ENCODE data around the gene TAF11L9.
"Not testable (repeated sequence)": the region's sequence is repeated elsewhere in the genome, so short reads cannot be mapped to it uniquely, and the experiment has no call there.

Gene TAF11L9

DNA sequence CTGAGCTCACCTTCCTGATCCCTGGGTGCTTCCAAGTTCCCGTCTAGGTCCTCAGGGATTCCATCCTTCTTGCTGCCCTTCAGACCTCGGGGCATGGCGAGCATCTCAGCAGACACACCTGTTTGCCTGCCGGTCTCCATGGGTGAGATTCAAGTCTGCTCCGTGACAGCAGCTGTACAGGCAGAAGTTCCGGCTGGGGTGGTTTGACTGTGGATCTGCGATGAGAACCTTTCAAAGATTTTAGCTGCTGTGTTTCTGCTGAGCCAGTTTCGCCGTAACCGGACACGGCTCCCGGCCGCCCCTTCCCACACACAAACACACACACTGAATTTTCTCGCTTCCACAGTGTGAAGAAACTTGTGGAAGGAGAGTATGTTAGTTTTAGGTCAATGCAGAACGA is at the start of gene TAF11L9:
TSS of gene TAF11L9 (minus strand) at position 140 of the 400 bp plus-strand sequence.
- not testable (repeated sequence) for ATAC-seq

- ATAC-seq, result no peak
- TF ChIP-seq POU6F1 (CRISPR knock-in tag; IDR thresholded peaks at IDR 0.05; ENCODE audit: borderline replicate concordance, low read depth) (no peak), RARB (CRISPR knock-in tag; IDR thresholded peaks at IDR 0.05) (no peak), ZNF8 (CRISPR knock-in tag; IDR thresholded peaks at IDR 0.05) (no peak), ZFP30 (CRISPR knock-in tag; IDR thresholded peaks at IDR 0.05) (no peak), SNAI2 (CRISPR knock-in tag; IDR thresholded peaks at IDR 0.05) (no peak), GLIS3 (CRISPR knock-in tag; IDR thresholded peaks at IDR 0.05) (no peak), CREB5 (CRISPR knock-in tag; IDR thresholded peaks at IDR 0.05; ENCODE audit: low read depth) (no peak), ISL1 (CRISPR knock-in tag; IDR thresholded peaks at IDR 0.05) (no peak), ZFP3 (CRISPR knock-in tag; IDR thresholded peaks at IDR 0.05) (no peak), TCF4 (CRISPR knock-in tag; IDR thresholded peaks at IDR 0.05; ENCODE audit: borderline replicate concordance) (no peak), CSDC2 (CRISPR knock-in tag; IDR thresholded peaks at IDR 0.05) (no peak)
- TF ChIP-seq, protein P1, sequence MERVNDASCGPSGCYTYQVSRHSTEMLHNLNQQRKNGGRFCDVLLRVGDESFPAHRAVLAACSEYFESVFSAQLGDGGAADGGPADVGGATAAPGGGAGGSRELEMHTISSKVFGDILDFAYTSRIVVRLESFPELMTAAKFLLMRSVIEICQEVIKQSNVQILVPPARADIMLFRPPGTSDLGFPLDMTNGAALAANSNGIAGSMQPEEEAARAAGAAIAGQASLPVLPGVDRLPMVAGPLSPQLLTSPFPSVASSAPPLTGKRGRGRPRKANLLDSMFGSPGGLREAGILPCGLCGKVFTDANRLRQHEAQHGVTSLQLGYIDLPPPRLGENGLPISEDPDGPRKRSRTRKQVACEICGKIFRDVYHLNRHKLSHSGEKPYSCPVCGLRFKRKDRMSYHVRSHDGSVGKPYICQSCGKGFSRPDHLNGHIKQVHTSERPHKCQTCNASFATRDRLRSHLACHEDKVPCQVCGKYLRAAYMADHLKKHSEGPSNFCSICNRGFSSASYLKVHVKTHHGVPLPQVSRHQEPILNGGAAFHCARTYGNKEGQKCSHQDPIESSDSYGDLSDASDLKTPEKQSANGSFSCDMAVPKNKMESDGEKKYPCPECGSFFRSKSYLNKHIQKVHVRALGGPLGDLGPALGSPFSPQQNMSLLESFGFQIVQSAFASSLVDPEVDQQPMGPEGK (CRISPR knock-in tag; IDR thresholded peaks at IDR 0.05; ENCODE audit: borderline replicate concordance), result no peak
- TF ChIP-seq, protein P2, sequence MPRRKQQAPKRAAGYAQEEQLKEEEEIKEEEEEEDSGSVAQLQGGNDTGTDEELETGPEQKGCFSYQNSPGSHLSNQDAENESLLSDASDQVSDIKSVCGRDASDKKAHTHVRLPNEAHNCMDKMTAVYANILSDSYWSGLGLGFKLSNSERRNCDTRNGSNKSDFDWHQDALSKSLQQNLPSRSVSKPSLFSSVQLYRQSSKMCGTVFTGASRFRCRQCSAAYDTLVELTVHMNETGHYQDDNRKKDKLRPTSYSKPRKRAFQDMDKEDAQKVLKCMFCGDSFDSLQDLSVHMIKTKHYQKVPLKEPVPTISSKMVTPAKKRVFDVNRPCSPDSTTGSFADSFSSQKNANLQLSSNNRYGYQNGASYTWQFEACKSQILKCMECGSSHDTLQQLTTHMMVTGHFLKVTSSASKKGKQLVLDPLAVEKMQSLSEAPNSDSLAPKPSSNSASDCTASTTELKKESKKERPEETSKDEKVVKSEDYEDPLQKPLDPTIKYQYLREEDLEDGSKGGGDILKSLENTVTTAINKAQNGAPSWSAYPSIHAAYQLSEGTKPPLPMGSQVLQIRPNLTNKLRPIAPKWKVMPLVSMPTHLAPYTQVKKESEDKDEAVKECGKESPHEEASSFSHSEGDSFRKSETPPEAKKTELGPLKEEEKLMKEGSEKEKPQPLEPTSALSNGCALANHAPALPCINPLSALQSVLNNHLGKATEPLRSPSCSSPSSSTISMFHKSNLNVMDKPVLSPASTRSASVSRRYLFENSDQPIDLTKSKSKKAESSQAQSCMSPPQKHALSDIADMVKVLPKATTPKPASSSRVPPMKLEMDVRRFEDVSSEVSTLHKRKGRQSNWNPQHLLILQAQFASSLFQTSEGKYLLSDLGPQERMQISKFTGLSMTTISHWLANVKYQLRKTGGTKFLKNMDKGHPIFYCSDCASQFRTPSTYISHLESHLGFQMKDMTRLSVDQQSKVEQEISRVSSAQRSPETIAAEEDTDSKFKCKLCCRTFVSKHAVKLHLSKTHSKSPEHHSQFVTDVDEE (CRISPR knock-in tag; IDR thresholded peaks at IDR 0.05), result no peak
- TF ChIP-seq, protein P3, sequence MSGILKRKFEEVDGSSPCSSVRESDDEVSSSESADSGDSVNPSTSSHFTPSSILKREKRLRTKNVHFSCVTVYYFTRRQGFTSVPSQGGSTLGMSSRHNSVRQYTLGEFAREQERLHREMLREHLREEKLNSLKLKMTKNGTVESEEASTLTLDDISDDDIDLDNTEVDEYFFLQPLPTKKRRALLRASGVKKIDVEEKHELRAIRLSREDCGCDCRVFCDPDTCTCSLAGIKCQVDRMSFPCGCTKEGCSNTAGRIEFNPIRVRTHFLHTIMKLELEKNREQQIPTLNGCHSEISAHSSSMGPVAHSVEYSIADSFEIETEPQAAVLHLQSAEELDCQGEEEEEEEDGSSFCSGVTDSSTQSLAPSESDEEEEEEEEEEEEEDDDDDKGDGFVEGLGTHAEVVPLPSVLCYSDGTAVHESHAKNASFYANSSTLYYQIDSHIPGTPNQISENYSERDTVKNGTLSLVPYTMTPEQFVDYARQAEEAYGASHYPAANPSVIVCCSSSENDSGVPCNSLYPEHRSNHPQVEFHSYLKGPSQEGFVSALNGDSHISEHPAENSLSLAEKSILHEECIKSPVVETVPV (CRISPR knock-in tag; IDR thresholded peaks at IDR 0.05), result no peak
Observed at GRCh38 chr5:17634160-17634559, 40.0 kb upstream of the TAF11L9 start, which contains the start of gene TAF11L14. TSS of gene TAF11L14 (plus strand) at chr5:17634460.

DNA sequence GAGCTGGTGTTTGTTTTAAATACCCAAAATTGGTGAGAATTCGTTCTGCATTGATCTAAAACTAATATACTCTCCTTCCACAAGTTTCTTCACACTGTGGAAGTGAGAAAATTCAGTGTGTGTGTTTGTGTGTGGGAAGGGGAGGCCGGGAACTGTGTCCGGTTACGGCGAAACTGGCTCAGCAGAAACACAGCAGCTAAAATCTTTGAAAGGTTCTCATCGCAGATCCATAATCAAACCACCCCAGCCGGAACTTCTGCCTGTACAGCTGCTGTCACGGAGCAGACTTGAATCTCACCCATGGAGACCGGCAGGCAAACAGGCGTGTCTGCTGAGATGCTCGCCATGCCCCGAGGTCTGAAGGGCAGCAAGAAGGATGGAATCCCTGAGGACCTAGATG is 37.6 kb upstream of the TAF11L9 start, which contains the start of gene TAF11L13:
TSS of gene TAF11L13 (plus strand) at position 301 of the 400 bp plus-strand sequence.
- not testable (repeated sequence) for ATAC-seq

DNA sequence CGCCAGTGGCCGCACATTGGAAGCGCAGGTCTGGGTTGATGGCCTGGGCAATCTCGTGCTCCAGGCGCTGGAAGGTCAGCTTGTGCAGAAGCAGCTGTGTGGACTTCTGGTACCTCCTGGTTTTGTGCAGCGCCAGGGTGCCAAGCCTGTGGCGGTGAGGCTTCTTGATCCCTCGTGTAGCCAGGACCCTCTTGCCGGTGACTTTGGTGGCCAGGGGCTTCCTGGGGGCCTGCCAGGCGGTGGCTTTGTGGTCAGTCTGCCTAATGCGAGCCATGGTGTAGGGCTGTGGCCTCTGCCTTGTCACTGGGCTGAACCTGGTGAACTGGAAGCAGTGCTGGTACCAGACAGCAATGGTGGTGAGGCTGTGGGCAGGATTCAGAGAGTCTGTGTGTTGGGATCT is 31.5 kb upstream of the TAF11L9 start:
- no peak for ATAC-seq
- TF ChIP-seq CSDC2 (CRISPR knock-in tag; IDR thresholded peaks at IDR 0.05), result no peak
- TF ChIP-seq GLIS3 (CRISPR knock-in tag; IDR thresholded peaks at IDR 0.05), result no peak
- TF ChIP-seq ZNF8 (CRISPR knock-in tag; IDR thresholded peaks at IDR 0.05), result no peak
- TF ChIP-seq ZFP30 (CRISPR knock-in tag; IDR thresholded peaks at IDR 0.05), result no peak
- no peak for TF ChIP-seq POU6F1 (CRISPR knock-in tag; IDR thresholded peaks at IDR 0.05; ENCODE audit: borderline replicate concordance, low read depth)
- no peak for TF ChIP-seq BACH2 (CRISPR knock-in tag; IDR thresholded peaks at IDR 0.05; ENCODE audit: borderline replicate concordance)
- no peak for TF ChIP-seq TOX (CRISPR knock-in tag; IDR thresholded peaks at IDR 0.05; ENCODE audit: borderline replicate concordance)
- TF ChIP-seq TCF4 (CRISPR knock-in tag; IDR thresholded peaks at IDR 0.05; ENCODE audit: borderline replicate concordance), result no peak
- no peak for TF ChIP-seq ESRRG (CRISPR knock-in tag; IDR thresholded peaks at IDR 0.05)
- no peak for TF ChIP-seq PPARA (CRISPR knock-in tag; IDR thresholded peaks at IDR 0.05; ENCODE audit: borderline replicate concordance)
- no peak for TF ChIP-seq ZNF565 (CRISPR knock-in tag; conservative IDR thresholded peaks at IDR 0.05; ENCODE audit: low read depth)
- TF ChIP-seq, protein P3 (CRISPR knock-in tag; IDR thresholded peaks at IDR 0.05), result no peak
- TF ChIP-seq SNAI2 (CRISPR knock-in tag; IDR thresholded peaks at IDR 0.05), result no peak
- TF ChIP-seq, protein P1 (CRISPR knock-in tag; IDR thresholded peaks at IDR 0.05; ENCODE audit: borderline replicate concordance), result no peak
